Thymus (tissue), 11 donors: ENCODE data around the gene CHST5. TPM values are rescaled to one million over a fixed set of nuclear protein-coding genes. Genes with fewer than 3 reads are reported as not detected.
"Not testable (repeated sequence)": the region's sequence is repeated elsewhere in the genome, so short reads cannot be mapped to it uniquely, and the experiment has no call there.

Experiments
- DNase-seq, 9 donors: peaks; one replicate each; pipeline ENCODE4 v3.0.0-alpha.2; 2013; ENCODE audit warnings: low spot score in 9 of 9, low read depth in 6 of 9, missing footprints in 1 of 9
- H3K27ac ChIP-seq, 2 donors: one replicate each; pipeline ENCODE4 v1.5.1; 2013; ENCODE audit warnings: control low read depth in 1 of 2, low read depth in 1 of 2, low read length in 1 of 2, mild to moderate bottlenecking in 1 of 2, moderate library complexity in 1 of 2
- H3K27me3 ChIP-seq, 2 donors: one replicate each; pipeline ENCODE4 v1.5.1; 2013; ENCODE audit warnings: low read length in 1 of 2; ENCODE audit not compliant: control insufficient read depth in 2 of 2, insufficient read depth in 1 of 2
- H3K36me3 ChIP-seq, 2 donors: one replicate each; pipeline ENCODE4 v1.5.1; 2013; ENCODE audit warnings: low read length in 1 of 2, mild to moderate bottlenecking in 1 of 2, moderate library complexity in 1 of 2; ENCODE audit not compliant: control insufficient read depth in 2 of 2, insufficient read depth in 2 of 2
- H3K4me1 ChIP-seq, 2 donors: one replicate each; pipeline ENCODE4 v1.5.1; 2013; ENCODE audit warnings: low read length in 2 of 2; ENCODE audit not compliant: control insufficient read depth in 2 of 2, insufficient read depth in 2 of 2
- H3K4me3 ChIP-seq, 2 donors: one replicate each; pipeline ENCODE4 v1.5.1; 2013; ENCODE audit warnings: low read length in 2 of 2, control low read depth in 1 of 2, mild to moderate bottlenecking in 1 of 2
- H3K9me3 ChIP-seq, 2 donors: one replicate each; pipeline ENCODE4 v1.5.1; 2013; ENCODE audit warnings: low read length in 1 of 2, mild to moderate bottlenecking in 1 of 2; ENCODE audit not compliant: control insufficient read depth in 2 of 2, insufficient read depth in 1 of 2
- WGBS: extraction: QIAGEN DNeasy Blood & Tissue Kit; methylation state at CpG from one replicate; pipeline ENCODE4 v1.1.7; 2013; 5-methylcytosine and 5-hydroxymethylcytosine counted together
- polyA plus RNA-seq: library from polyadenylated mRNA; stranded (reverse); fragments of 200-250 nt; gene quantifications from one replicate; pipeline ENCODE4 v1.2.3, GENCODE V29; 2013
- total RNA-seq: library from RNA; stranded (reverse); fragments of 120-200 nt; gene quantifications from one replicate; pipeline ENCODE4 v1.2.4, GENCODE V29; 2013
- donor health status: healthy.

The CHST5 gene
- total and polyA plus RNA-seq, 2 donors: 0.11 TPM; not detected in 1

- WGBS: under 1% methylated on average over 75 of the region's 75 CpGs
- Histone ChIP-seq H3K4me3 (peak within 1 kb of the TSS; percentile 44 to 59), H3K36me3 (no peaks in the 10 kb centered on the region), H3K9me3 (peaks cover 0 to 4% of the 10 kb centered on the region in 2 donors), H3K4me1 (peaks cover 9 to 15% of the 10 kb centered on the region in 2 donors), H3K27ac (peak within 1 kb of the TSS; percentile 22 to 73), H3K27me3 (peaks cover 0 to 20% of the 10 kb centered on the region in 2 donors)
- peak; percentile 81 to 96 (median 91) for DNase-seq
These were observed 20.0 kb upstream of the CHST5 start, which contains the start of gene TMEM231 for GRCh38 chr16:75555707-75556430. TSS of gene TMEM231 (minus strand) at chr16:75556252. CDS start at chr16:75556209, 43 bp downstream.

GRCh38 chr16:75555213-75555706 lies 19.4 kb upstream of the CHST5 start:
- Histone ChIP-seq H3K27me3 (peaks cover 0 to 18% of the 10 kb centered on the region in 2 donors), H3K4me3 (peak overlapping the region; percentile 44 to 59), H3K27ac (peak overlapping the region; percentile 22 to 33), H3K9me3 (peaks cover 0 to 4% of the 10 kb centered on the region in 2 donors), H3K4me1 (peaks cover 9 to 17% of the 10 kb centered on the region in 2 donors), H3K36me3 (no peaks in the 10 kb centered on the region)
- 3% methylated on average over 26 of the region's 26 CpGs for WGBS
- peak in 1 of 9 donors; percentile 25 for DNase-seq

- WGBS: 88% methylated on average over 2 of the region's 2 CpGs
- no peak overlapping the region for H3K4me3 ChIP-seq
- DNase-seq: no peak
- peaks cover 0 to 4% of the 10 kb centered on the region in 2 donors for H3K9me3 ChIP-seq
- no peak overlapping the region for H3K27ac ChIP-seq
- no peaks in the 10 kb centered on the region for H3K36me3 ChIP-seq
- peaks cover 0 to 18% of the 10 kb centered on the region in 2 donors for H3K27me3 ChIP-seq
- H3K4me1 ChIP-seq: peaks cover 9 to 17% of the 10 kb centered on the region in 2 donors
These were observed 17.0 kb upstream of the CHST5 start for GRCh38 chr16:75552951-75553350.

GRCh38 chr16:75550211-75550662 lies 14.3 kb upstream of the CHST5 start:
- Histone ChIP-seq H3K36me3 (no peaks in the 10 kb centered on the region), H3K27me3 (peaks cover 0 to 12% of the 10 kb centered on the region in 2 donors), H3K4me3 (no peak overlapping the region), H3K9me3 (no peaks in the 10 kb centered on the region), H3K4me1 (peaks cover 2 to 5% of the 10 kb centered on the region in 2 donors), H3K27ac (peak overlapping the region in 1 of 2 donors; percentile 30)
- 63% methylated on average over 7 of the region's 7 CpGs for WGBS
- DNase-seq: peak in 2 of 9 donors; percentile 33 to 54

GRCh38 chr16:75548456-75548855 lies 12.5 kb upstream of the CHST5 start:
- not testable (repeated sequence) for H3K36me3 ChIP-seq, DNase-seq, H3K4me3 ChIP-seq, H3K9me3 ChIP-seq, H3K27me3 ChIP-seq, H3K4me1 ChIP-seq, H3K27ac ChIP-seq
- WGBS: 98% methylated on average over 9 of the region's 9 CpGs

- no peak for DNase-seq
- peaks cover 0 to 2% of the 10 kb centered on the region in 2 donors for H3K4me1 ChIP-seq
- H3K4me3 ChIP-seq: no peak overlapping the region
- no peaks in the 10 kb centered on the region for H3K36me3 ChIP-seq
- no peaks in the 10 kb centered on the region for H3K9me3 ChIP-seq
- H3K27ac ChIP-seq: no peak overlapping the region
- 98% methylated on average over 7 of the region's 7 CpGs for WGBS
- H3K27me3 ChIP-seq: no peaks in the 10 kb centered on the region
These were observed 10.4 kb upstream of the CHST5 start for GRCh38 chr16:75546293-75546692.

GRCh38 chr16:75545879-75546278 lies 10.0 kb upstream of the CHST5 start:
- not testable (repeated sequence) for H3K9me3 ChIP-seq, H3K27ac ChIP-seq, H3K4me1 ChIP-seq, H3K4me3 ChIP-seq, H3K36me3 ChIP-seq, H3K27me3 ChIP-seq, DNase-seq
- WGBS: no CpG with 5 or more reads among the region's 1 CpG

GRCh38 chr16:75542462-75542861 lies 6.6 kb upstream of the CHST5 start:
- H3K36me3 ChIP-seq, H3K9me3 ChIP-seq, DNase-seq, H3K27ac ChIP-seq, H3K27me3 ChIP-seq, H3K4me3 ChIP-seq, H3K4me1 ChIP-seq: not testable (repeated sequence)
- WGBS: 98% methylated on average over 8 of the region's 8 CpGs

GRCh38 chr16:75541236-75541635 lies 5.3 kb upstream of the CHST5 start:
- no peak for DNase-seq
- H3K36me3 ChIP-seq: no peaks in the 10 kb centered on the region
- no peaks in the 10 kb centered on the region for H3K9me3 ChIP-seq
- 97% methylated on average over 5 of the region's 5 CpGs for WGBS
- H3K4me3 ChIP-seq: no peak overlapping the region
- H3K4me1 ChIP-seq: no peaks in the 10 kb centered on the region
- no peak overlapping the region for H3K27ac ChIP-seq
- no peaks in the 10 kb centered on the region for H3K27me3 ChIP-seq
